ENCODE measurements around the gene BTBD9. TPM values are rescaled to one million over a fixed set of nuclear protein-coding genes. Genes with fewer than 3 reads are reported as not detected.

BTBD9 gene
- total and polyA plus RNA-seq, 2 of the 13 experiments (the other 11 are each of a cell fraction or from before 2014, with no cell fraction given): 1.2 to 3.0 TPM

DNA sequence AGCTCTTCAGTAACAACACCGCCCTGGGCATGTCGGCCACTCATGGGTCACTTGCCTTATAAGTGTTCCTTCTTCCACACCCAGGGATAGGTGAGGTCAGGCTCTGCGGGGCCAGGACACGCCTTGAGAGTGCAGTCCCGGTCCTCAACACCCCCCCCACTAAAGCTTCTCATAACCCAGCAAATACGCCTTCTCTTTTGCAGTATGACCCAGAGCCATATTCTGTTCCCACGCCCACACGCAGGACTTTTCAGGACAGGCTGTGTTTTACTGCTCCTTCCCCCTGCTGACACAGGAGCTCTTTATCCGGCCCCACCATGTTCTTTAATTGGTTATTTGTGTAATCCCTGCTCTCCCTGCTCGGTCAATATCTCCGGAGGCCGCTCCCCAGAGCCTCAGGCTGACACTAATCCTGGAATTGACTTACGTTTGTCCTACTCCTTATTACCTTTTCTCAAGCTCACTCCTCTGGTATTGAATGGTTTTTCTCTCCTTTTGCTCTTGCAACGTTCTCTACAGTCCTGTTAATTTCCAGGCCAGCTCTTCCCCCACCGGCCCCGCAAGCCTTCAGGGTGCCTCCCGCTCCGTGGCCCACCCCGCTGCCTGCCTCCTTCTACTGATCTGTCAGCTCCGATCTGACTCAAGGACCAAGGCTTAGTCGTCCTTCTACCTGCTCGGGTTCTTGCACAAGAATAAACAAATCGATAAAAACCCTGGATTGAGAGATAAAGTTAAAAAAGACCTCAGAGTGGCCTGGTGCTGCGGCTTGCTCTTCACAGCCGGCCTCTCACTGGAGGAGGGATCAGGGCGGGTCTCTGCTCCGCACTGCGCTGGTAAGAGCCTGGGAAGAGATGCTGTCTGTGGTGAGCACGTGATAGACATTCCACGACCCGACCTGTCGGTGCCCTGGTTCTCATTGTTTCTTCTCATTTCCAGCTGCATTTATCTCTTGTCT is 462.7 kb downstream of the BTBD9 start (continued):
- no peak for TF ChIP-seq ZHX2 (IDR thresholded peaks at IDR 0.05; ENCODE audit: low read depth)
- TF ChIP-seq ZHX2 (CRISPR knock-in tag; IDR thresholded peaks at IDR 0.05; ENCODE audit: borderline replicate concordance): no peak
- TF ChIP-seq XRCC5 (optimal IDR thresholded peaks at IDR 0.05; ENCODE audit: low read length): peak; percentile 19
- TF ChIP-seq ZNF18 (CRISPR knock-in tag; IDR thresholded peaks at IDR 0.05; ENCODE audit: insufficient replicate concordance): no peak
- TF ChIP-seq AHR (CRISPR knock-in tag; IDR thresholded peaks at IDR 0.05): no peak
- TF ChIP-seq BCL6 (CRISPR knock-in tag; IDR thresholded peaks at IDR 0.05): peak; percentile 86
- TF ChIP-seq, protein P1, sequence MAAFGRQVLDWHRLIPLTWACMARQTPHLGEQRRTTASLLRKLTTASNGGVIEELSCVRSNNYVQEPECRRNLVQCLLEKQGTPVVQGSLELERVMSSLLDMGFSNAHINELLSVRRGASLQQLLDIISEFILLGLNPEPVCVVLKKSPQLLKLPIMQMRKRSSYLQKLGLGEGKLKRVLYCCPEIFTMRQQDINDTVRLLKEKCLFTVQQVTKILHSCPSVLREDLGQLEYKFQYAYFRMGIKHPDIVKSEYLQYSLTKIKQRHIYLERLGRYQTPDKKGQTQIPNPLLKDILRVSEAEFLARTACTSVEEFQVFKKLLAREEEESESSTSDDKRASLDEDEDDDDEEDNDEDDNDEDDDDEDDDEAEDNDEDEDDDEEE (CRISPR knock-in tag; IDR thresholded peaks at IDR 0.05): no peak
- TF ChIP-seq RBM22 (optimal IDR thresholded peaks at IDR 0.05; ENCODE audit: low read length): peak; percentile 57
- TF ChIP-seq ZNF704 (CRISPR knock-in tag; IDR thresholded peaks at IDR 0.05; ENCODE audit: borderline replicate concordance): no peak
- TF ChIP-seq MTA1 (CRISPR knock-in tag; IDR thresholded peaks at IDR 0.05; ENCODE audit: borderline replicate concordance): peak; percentile 56; the same call in 1 of the 2 replicates
- no peak for TF ChIP-seq NR2F1 (CRISPR knock-in tag; IDR thresholded peaks at IDR 0.05)
- TF ChIP-seq TAF1 (CRISPR knock-in tag; IDR thresholded peaks at IDR 0.05): no peak
- TF ChIP-seq ZSCAN5A (CRISPR knock-in tag; IDR thresholded peaks at IDR 0.05; ENCODE audit: borderline replicate concordance): 0 out of 2 replicates have a peak, but pooled peaks have one; percentile 65
- TF ChIP-seq KLF15 (CRISPR knock-in tag; IDR thresholded peaks at IDR 0.05; ENCODE audit: borderline replicate concordance): no peak
- no peak for TF ChIP-seq ZNF816 (CRISPR knock-in tag; IDR thresholded peaks at IDR 0.05; ENCODE audit: borderline replicate concordance)
